Activated CD4-positive, alpha-beta T cell treated with anti-CD3 and anti-CD28 coated beads, Interleukin-2, Interleukin-4, amounts not matched to agents 100 ng/mL and 50 ng/mL, durations not matched to agents 16 hours and 8 hours (primary cell): ENCODE data around the gene TBC1D10A.

ENCODE experiments used
- DNase-seq: peaks from one replicate; pipeline ENCODE4 v3.0.0-alpha.2; 2020; ENCODE audit warnings: low spot score

Gene TBC1D10A

GRCh38 chr22:30299322-30299721 lies 27.4 kb downstream of the TBC1D10A start:
- no peak for DNase-seq

GRCh38 chr22:30297991-30298701 lies 28.6 kb downstream of the TBC1D10A start:
- no peak for DNase-seq

GRCh38 chr22:30297276-30297990 lies 29.3 kb downstream of the TBC1D10A start:
- DNase-seq = no peak

GRCh38 chr22:30296833-30297232 lies 29.9 kb downstream of the TBC1D10A start:
- DNase-seq = no peak

GRCh38 chr22:30296324-30296723 lies 30.4 kb downstream of the TBC1D10A start:
- no peak for DNase-seq

- no peak for DNase-seq
Observed at GRCh38 chr22:30295576-30295975, 31.2 kb downstream of the TBC1D10A start.

- no peak for DNase-seq
Observed at GRCh38 chr22:30294830-30295229, 31.9 kb downstream of the TBC1D10A start.

- DNase-seq = no peak
Observed at GRCh38 chr22:30294066-30294465, 32.7 kb downstream of the TBC1D10A start.

GRCh38 chr22:30293026-30293425 lies 33.7 kb downstream of the TBC1D10A start:
- no peak for DNase-seq

- DNase-seq = no peak
Observed at GRCh38 chr22:30292069-30292970, 34.4 kb downstream of the TBC1D10A start.

- DNase-seq = no peak
Observed at GRCh38 chr22:30291058-30291892, 35.5 kb downstream of the TBC1D10A start.

GRCh38 chr22:30290342-30291057 lies 36.2 kb downstream of the TBC1D10A start:
- DNase-seq = no peak

- DNase-seq = no peak
Observed at GRCh38 chr22:30289980-30290313, 36.8 kb downstream of the TBC1D10A start.

- peak; percentile 94 for DNase-seq
Observed at GRCh38 chr22:30289141-30289979, 37.4 kb downstream of the TBC1D10A start, which contains the start of gene CASTOR1. Gene CASTOR1, minus strand, starts transcription at chr22:30289505. Its CDS starts 8 bp downstream, at chr22:30289497.

- DNase-seq = no peak
Observed at GRCh38 chr22:30288419-30289140, 38.2 kb downstream of the TBC1D10A start.

- peak; percentile 89 for DNase-seq
Observed at GRCh38 chr22:30287648-30288418, 38.9 kb downstream of the TBC1D10A start.

GRCh38 chr22:30286813-30287647 lies 39.7 kb downstream of the TBC1D10A start:
- peak; percentile 87 for DNase-seq

- DNase-seq = no peak
Observed at GRCh38 chr22:30286331-30286730, 40.4 kb downstream of the TBC1D10A start.
